Astrocyte of the spinal cord (primary cell): ENCODE measurements around the gene ULBP2.
"Not testable (repeated sequence)": the region's sequence is repeated elsewhere in the genome, so short reads cannot be mapped to it uniquely, and the experiment has no call there.

Experiments
- DNase-seq: peaks from one replicate; pipeline ENCODE4 v3.0.0; 2011; ENCODE audit warnings: low read depth, low spot score
- H3K4me3 ChIP-seq: 2 replicates; pipeline ENCODE4 v1.5.1; 2011; ENCODE audit warnings: low read depth, mild to moderate bottlenecking, low read length, moderate library complexity
- in situ Hi-C: cut with HindIII; loops from 2 replicates; pipeline ENCODE4 v1.10.0; 2017; ENCODE audit warnings: low sequenced_read_pairs
- TF ChIP-seq, protein P1 (sequence below): IDR thresholded peaks from 2 replicates; pipeline ENCODE4 v1.5.1; 2012; ENCODE audit warnings: low read depth, mild to moderate bottlenecking, low read length, inconsistent platforms

Gene ULBP2

DNA sequence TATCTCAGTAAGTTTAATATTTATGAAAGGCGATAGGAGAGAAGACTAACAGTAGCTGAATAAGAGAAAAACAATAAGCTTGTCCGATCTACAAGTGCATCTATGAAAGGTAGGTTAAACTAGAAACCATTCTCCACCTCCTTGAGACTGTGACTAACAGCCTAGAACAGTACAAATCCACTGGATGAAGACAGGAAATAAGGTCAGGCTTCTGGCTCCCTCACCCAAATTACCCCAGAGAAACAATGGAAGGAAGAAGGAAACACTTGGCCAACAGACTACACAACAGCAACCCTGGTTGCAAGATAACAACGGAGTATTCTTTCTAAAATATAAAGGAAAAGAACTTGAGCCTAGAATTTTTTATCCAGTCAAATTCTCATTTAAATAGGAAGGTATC lies 16.3 kb downstream of the ULBP2 start:
- DNase-seq, H3K4me3 ChIP-seq, in situ Hi-C loops: not testable (repeated sequence)

DNA sequence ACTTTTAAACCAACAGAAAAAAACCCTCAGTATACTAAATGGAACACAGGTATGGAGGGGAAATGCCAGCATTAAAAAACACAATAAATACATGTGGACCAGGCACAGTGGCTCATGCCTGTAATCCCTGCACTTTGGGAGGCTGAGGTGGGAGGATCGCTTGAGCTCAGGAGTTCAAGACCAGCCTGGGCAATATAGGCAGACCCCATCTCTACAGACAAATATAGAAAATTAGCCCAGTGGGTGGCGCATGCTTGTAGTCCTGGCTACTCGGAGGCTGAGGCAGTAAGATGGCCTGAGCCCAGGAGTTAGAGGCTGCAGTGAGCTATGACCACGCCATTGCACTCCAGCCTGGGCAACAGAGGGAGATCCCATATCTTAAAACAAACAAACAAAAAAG lies 18.0 kb downstream of the ULBP2 start:
- in situ Hi-C loops, DNase-seq, H3K4me3 ChIP-seq: not testable (repeated sequence)

DNA sequence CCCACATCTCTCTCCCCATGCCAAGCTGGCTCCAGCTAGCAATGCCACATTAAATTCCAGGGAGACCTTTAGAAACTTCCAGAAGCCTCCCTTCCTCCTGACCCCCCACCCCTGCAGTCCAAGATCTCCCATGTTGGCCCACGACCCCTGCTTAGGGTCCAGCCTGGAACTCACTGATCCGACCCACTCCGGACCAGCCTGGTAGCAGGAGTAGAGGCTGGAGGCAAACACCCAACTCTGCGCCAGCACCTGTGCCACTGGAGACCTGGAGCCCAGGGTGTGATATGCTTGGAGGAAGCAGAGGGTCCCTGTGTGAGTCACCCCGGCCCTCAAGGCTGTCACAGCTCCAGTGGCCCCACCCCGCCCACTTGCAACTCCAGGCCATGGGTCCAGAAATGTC lies 18.7 kb downstream of the ULBP2 start:
- DNase-seq: no peak
- in situ Hi-C loops: no loop called here
- H3K4me3 ChIP-seq: no peak overlapping the region
- TF ChIP-seq, protein P1, sequence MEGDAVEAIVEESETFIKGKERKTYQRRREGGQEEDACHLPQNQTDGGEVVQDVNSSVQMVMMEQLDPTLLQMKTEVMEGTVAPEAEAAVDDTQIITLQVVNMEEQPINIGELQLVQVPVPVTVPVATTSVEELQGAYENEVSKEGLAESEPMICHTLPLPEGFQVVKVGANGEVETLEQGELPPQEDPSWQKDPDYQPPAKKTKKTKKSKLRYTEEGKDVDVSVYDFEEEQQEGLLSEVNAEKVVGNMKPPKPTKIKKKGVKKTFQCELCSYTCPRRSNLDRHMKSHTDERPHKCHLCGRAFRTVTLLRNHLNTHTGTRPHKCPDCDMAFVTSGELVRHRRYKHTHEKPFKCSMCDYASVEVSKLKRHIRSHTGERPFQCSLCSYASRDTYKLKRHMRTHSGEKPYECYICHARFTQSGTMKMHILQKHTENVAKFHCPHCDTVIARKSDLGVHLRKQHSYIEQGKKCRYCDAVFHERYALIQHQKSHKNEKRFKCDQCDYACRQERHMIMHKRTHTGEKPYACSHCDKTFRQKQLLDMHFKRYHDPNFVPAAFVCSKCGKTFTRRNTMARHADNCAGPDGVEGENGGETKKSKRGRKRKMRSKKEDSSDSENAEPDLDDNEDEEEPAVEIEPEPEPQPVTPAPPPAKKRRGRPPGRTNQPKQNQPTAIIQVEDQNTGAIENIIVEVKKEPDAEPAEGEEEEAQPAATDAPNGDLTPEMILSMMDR: no peak

DNA sequence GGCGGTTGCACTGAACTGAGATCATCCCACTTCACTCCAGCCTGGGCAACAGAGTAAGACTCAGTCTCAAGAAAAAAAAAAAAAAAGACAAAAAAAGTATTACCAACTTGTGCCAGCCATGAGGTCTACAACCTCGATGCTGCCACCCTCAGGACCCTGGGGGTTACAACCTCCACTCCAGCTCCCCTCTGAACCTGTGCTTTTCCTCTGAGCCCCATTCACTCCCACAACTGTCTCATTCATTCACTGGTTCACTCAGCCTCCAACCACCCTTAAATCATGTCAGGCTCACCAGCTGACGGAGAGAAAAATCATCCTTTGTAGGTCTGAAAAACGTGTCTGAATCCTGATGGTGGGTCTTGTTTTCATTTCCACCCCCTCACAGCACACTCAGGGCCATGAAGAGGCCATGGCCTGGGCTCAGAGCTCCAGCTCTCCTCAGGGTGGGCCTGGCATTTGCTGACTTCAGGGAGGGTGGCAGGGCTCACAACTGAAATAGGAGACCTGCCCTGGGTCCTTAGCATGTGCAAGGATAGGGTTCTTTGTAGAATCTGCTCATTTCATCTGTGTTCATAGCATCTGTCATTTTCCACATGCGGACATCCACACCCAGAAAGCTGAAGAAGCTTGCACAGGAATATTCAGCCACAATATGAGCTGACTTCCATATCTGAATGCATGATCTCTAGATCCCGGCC lies 20.1 kb downstream of the ULBP2 start:
- no peak for DNase-seq
- in situ Hi-C loops: no loop called here
- no peak overlapping the region for H3K4me3 ChIP-seq
- TF ChIP-seq, protein P1: no peak

DNA sequence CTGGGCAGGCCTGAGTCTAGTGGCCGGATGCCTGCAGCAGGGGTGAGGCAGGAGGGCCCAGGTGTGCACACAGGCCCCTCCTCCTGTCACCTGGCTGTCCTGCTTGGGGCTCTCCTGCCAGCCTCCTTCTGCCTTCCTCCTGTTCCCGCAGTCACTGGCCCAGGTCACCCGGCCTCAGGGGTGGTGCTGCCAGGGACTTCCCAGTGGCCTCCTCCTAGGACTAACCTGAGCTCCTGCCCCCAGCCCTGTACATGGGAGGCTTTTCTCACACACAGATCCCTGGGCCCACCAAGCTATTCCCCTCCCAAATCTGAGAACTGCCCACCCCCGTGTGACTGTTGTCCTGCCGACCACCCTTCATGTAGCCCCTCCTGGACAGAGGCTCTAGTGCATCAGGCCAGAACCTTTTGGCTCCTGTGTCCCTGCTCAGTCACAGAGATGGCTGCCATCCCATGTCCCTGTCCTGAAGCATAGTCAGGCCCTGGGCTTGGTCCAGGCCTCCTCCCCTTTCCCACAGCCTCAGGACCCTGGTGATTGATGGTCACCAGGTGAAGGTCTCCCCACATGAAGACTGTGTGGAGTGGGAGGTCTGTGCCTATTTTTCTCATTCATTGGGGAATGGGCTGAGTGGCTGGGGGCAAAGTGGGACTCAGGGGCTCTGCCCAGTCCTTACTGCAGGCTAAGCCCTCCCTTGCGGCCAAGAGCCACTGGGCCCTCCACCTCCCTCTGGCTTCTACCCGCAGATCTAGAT lies 20.8 kb downstream of the ULBP2 start:
- H3K4me3 ChIP-seq: no peak overlapping the region
- TF ChIP-seq, protein P1: no peak
- in situ Hi-C loops: no loop called here
- no peak for DNase-seq

DNA sequence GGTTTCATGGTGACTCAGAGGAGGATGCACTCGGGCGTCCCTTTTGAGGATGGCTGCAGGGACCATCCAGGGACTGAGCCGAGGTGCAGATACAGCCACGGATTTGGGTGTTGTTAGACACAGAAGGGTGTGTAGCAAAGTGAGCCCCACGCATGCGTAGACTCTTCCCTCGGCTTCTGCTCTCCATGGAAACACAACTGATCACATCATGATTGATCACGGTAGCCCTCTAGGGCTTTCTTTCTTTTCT lies 21.3 kb downstream of the ULBP2 start:
- DNase-seq: peak; percentile 50
- peak overlapping the region; percentile 48 for H3K4me3 ChIP-seq
- TF ChIP-seq, protein P1: no peak
- in situ Hi-C loops: no loop called here

DNA sequence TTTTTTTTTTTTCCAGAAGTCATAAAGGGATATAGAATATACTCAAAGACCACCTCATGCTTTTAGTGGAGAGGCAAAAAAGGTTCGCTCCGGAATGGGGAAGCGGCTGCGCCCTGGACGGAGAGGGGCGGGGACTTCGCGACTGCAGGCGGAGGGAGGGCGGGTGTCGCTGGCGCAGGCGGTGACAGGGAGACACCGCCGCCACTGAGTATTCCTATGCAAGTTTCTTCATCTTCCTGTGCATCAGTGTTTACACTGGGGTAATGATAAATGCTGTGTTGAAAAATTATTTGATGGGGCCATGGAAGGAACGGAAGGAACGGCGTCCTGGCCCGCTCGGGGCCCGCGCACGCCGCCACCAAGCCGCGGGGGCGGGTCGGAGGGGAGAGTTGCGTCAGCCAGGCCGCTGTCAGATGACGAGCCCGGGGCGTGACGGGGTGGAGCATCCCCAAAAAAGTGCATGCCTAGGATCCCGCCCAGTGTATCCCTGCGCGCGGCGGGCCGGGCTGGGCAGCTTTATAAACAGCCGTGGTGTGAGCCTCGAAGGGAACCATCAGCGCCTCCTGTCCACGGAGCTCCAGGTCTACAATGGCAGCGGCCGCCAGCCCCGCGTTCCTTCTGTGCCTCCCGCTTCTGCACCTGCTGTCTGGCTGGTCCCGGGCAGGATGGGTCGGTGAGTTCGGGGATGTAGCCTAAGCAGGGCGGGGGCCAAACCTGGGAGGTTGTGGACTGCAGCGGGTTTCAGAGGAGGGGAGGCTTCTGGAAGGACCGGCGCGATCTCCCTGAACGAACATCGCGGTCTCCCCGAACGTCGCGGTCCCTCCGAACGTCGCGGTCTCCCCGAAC lies 21.9 kb downstream of the ULBP2 start, which contains the start of gene ULBP1:
Gene ULBP1, plus strand, starts transcription at position 482 of the 846 bp plus-strand sequence. Its CDS starts 107 bp downstream, at position 589.
- DNase-seq: peak; percentile 88
- in situ Hi-C loops: no loop called here
- peak within 1 kb of the TSS; percentile 48 for H3K4me3 ChIP-seq
- TF ChIP-seq, protein P1: peak; percentile 13
